Activated B cell treated with CpG ODN at 0.5 μM for 24 hours (primary cell): ENCODE data around the gene NR2F6. TPM values are rescaled to one million over a fixed set of nuclear protein-coding genes. Genes with fewer than 3 reads are reported as not detected.

Experiments used
- ATAC-seq: fragments of 200-7000 bp; cut with Tn5 transposase; one replicate; pipeline ENCODE4 v1.10.0; 2021; ENCODE audit warnings: low read depth, mild to moderate bottlenecking, moderate library complexity
- CTCF ChIA-PET: fragments of 350-600 bp; sonication (Branson Sonifier 250); formaldehyde crosslinking; loops from one replicate; lab custom pipeline; 2021; ENCODE audit warnings: antibody characterized with exemption; lab: Charles Lee
- POLR2A ChIA-PET: fragments of 350-600 bp; sonication (Branson Sonifier 250); formaldehyde crosslinking; loops from one replicate; lab custom pipeline; 2021; ENCODE audit warnings: antibody characterized with exemption; lab: Charles Lee
- DNase-seq: peaks from one replicate; pipeline ENCODE4 v3.0.0; 2022
- H3K27ac Mint-ChIP-seq: one replicate; pipeline ENCODE4 v1.8.0; 2020; ENCODE audit warnings: mixed read lengths
- H3K27me3 Mint-ChIP-seq: one replicate; pipeline ENCODE4 v1.8.0; 2021; ENCODE audit warnings: mixed read lengths
- H3K36me3 Mint-ChIP-seq: one replicate; pipeline ENCODE4 v1.8.0; 2021; ENCODE audit warnings: low read depth, mixed read lengths
- H3K4me1 Mint-ChIP-seq: one replicate; pipeline ENCODE4 v1.8.0; 2021; ENCODE audit warnings: mixed read lengths
- H3K4me3 Mint-ChIP-seq: one replicate; pipeline ENCODE4 v1.8.0; 2020; ENCODE audit warnings: mild to moderate bottlenecking, mixed read lengths
- H3K9me3 Mint-ChIP-seq: one replicate; pipeline ENCODE4 v1.8.0; 2020; ENCODE audit warnings: mixed read lengths
- intact Hi-C: fragments of 100-400 bp; cut with micrococcal nuclease; formaldehyde crosslinking; loops from one replicate; pipeline ENCODE4 v1.15.1; 2024
- total RNA-seq: library from RNA; stranded (reverse); gene quantifications from 2 replicates; pipeline ENCODE4 v1.2.3, GENCODE V29; 2022
- TF ChIP-seq, protein P1 (sequence below): fragments of 200-600 bp; IDR thresholded peaks from one replicate; pipeline ENCODE4 v1.8.0; 2022; ENCODE audit warnings: antibody characterized with exemption, mild to moderate bottlenecking

Gene NR2F6
- total RNA-seq, 1 donor from 2014 or later, result 4.3 TPM

GRCh38 chr19:17235300-17235970 lies 10.3 kb downstream of the NR2F6 start:
- Mint-ChIP-seq H3K27ac (no peak overlapping the region), H3K27me3 (no peaks in the 10 kb centered on the region), H3K4me3 (peak overlapping the region; percentile 82), H3K4me1 (peaks cover 9% of the 10 kb centered on the region), H3K36me3 (peaks cover 7% of the 10 kb centered on the region), H3K9me3 (no peaks in the 10 kb centered on the region)
- peak; percentile 90 for ATAC-seq
- CTCF ChIA-PET, result interaction anchor here (0.6 to 2.7 kb wide), 21 partner anchors 9 to 462 kb away, joined by 3 to 10 read pairs (median 4); partner anchors contain the start of genes ANKLE1, BABAM1, HAUS8 and MYO9B
- TF ChIP-seq, protein P1, sequence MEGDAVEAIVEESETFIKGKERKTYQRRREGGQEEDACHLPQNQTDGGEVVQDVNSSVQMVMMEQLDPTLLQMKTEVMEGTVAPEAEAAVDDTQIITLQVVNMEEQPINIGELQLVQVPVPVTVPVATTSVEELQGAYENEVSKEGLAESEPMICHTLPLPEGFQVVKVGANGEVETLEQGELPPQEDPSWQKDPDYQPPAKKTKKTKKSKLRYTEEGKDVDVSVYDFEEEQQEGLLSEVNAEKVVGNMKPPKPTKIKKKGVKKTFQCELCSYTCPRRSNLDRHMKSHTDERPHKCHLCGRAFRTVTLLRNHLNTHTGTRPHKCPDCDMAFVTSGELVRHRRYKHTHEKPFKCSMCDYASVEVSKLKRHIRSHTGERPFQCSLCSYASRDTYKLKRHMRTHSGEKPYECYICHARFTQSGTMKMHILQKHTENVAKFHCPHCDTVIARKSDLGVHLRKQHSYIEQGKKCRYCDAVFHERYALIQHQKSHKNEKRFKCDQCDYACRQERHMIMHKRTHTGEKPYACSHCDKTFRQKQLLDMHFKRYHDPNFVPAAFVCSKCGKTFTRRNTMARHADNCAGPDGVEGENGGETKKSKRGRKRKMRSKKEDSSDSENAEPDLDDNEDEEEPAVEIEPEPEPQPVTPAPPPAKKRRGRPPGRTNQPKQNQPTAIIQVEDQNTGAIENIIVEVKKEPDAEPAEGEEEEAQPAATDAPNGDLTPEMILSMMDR, result no peak
- intact Hi-C loops, result loop anchor here (1.0 to 2.0 kb wide), 8 partner anchors 9 to 168 kb away; partner anchors contain the start of genes BABAM1, HAUS8, MYO9B and OCEL1
- POLR2A ChIA-PET, result interaction anchor here (0.6 to 4.2 kb wide), 13 partner anchors 9 to 159 kb away, joined by 3 to 25 read pairs (median 4); partner anchors contain the start of genes NR2F6, OCEL1 and USE1
- DNase-seq, result peak; percentile 66

GRCh38 chr19:17234911-17235299 lies 10.8 kb downstream of the NR2F6 start:
- Mint-ChIP-seq H3K27me3 (no peaks in the 10 kb centered on the region), H3K4me3 (peak overlapping the region; percentile 82), H3K4me1 (peaks cover 9% of the 10 kb centered on the region), H3K27ac (no peak overlapping the region), H3K36me3 (peaks cover 7% of the 10 kb centered on the region), H3K9me3 (no peaks in the 10 kb centered on the region)
- TF ChIP-seq, protein P1, result no peak
- peak; percentile 65 for ATAC-seq
- CTCF ChIA-PET, result interaction anchor here (0.9 to 2.7 kb wide), 15 partner anchors 8 to 409 kb away, joined by 3 to 10 read pairs (median 4); partner anchors contain the start of genes ANKLE1, BABAM1, HAUS8 and USE1
- intact Hi-C loops, result loop anchor here (1.0 to 2.0 kb wide), 8 partner anchors 9 to 168 kb away; partner anchors contain the start of genes BABAM1, HAUS8, MYO9B and OCEL1
- POLR2A ChIA-PET, result interaction anchor here (0.6 to 4.2 kb wide), 10 partner anchors 8 to 616 kb away, joined by 3 to 25 read pairs (median 4); partner anchors contain the start of genes OCEL1 and USE1
- peak; percentile 61 for DNase-seq

DNA sequence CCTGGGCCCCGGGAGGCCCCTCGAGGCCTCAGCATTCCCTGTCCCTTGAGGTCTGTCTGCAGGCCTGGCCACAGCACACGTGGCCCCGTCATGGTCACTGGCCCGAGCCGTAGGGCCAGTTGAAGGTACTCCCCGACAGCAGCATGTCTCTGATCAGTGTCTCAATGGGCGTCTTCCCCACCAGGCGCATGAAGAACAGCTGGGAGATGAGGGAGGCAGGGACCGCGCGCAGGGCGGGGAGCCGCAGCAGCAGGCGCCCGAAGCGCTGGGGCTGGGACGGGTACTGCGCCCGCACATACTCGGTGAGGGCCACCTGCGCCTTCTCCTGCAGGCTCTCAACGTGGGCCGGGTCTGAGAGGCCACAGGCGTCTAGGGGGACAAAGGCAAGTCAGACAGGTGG lies 13.5 kb downstream of the NR2F6 start:
- TF ChIP-seq, protein P1, result no peak
- DNase-seq (no peak), ATAC-seq (no peak)
- peaks cover 14% of the 10 kb centered on the region for H3K36me3 Mint-ChIP-seq
- intact Hi-C loops, result no loop called here
- H3K27ac Mint-ChIP-seq, result no peak overlapping the region
- H3K4me3 Mint-ChIP-seq, result no peak overlapping the region
- CTCF ChIA-PET, result no interaction called here
- POLR2A ChIA-PET, result no interaction called here
- no peaks in the 10 kb centered on the region for H3K9me3 Mint-ChIP-seq
- H3K27me3 Mint-ChIP-seq, result no peaks in the 10 kb centered on the region
- peaks cover 12% of the 10 kb centered on the region for H3K4me1 Mint-ChIP-seq

DNA sequence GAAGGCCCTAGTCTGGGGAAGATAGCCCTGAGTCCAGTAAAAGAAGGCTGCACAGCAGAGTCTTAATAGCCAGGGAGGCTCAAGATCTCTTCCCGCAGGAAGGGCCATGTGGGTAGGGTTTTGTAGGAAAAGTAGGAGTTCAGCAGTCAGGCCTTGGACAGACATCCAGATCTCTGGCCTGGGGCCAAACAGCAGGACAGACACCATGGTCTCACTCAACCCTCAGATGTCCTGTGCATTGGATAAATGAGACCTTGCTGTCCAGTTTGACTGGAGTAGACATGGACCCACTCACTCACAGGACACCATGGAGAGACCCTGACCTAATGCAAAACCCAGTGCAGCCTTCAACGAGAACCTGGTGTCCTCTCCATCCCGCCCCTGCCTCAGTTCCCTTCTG lies 15.8 kb downstream of the NR2F6 start:
- Mint-ChIP-seq H3K4me1 (peaks cover 10% of the 10 kb centered on the region), H3K27me3 (no peaks in the 10 kb centered on the region), H3K9me3 (no peaks in the 10 kb centered on the region), H3K27ac (peak overlapping the region; percentile 12), H3K4me3 (no peak overlapping the region), H3K36me3 (peaks cover 16% of the 10 kb centered on the region)
- DNase-seq (no peak), ATAC-seq (no peak)
- ChIA-PET POLR2A (no interaction called here), CTCF (no interaction called here)
- TF ChIP-seq, protein P1, result no peak
- intact Hi-C loops, result loop anchor here (5.0 kb wide), 1 partner anchor 103 kb away; no protein-coding TSS in a partner anchor

DNA sequence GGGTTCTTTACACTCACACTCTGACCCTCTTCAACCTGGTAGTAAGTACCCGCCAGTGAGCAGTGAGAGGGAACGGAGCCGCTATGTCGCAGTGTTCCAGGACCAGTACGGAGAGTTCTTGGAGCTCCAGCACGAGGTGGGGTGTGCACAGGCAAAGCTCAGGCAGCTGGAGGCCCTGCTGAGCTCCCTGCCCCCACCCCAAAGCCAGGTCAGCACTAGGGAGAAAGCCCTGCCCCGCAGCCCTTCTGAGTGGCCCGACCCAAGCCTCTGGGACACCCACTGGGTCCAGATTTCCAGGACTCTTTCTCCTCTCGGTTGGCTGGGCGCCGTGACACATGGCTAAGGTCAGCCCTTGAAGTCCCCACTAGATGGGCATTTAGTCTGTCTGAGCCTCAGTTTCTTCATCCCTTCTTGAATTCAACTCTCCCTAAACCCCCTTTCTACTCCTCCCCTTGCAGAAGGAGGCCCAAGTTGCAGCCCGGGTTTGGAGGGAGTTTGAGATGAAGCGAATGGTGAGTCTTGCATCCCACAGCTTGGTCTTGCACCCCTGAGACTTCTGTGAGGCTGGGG lies 17.8 kb downstream of the NR2F6 start:
- Mint-ChIP-seq H3K9me3 (no peaks in the 10 kb centered on the region), H3K27ac (no peak overlapping the region), H3K4me1 (peaks cover 6% of the 10 kb centered on the region), H3K27me3 (no peaks in the 10 kb centered on the region), H3K4me3 (no peak overlapping the region), H3K36me3 (peaks cover 16% of the 10 kb centered on the region)
- ATAC-seq (no peak), DNase-seq (no peak)
- TF ChIP-seq, protein P1, result no peak
- ChIA-PET CTCF (no interaction called here), POLR2A (interaction anchor here (0.7 to 4.4 kb wide), 4 partner anchors 13 to 103 kb away, joined by 3 to 63 read pairs (median 10); partner anchors contain the start of genes BABAM1 and USE1)
- intact Hi-C loops, result loop anchor here (2.0 to 5.0 kb wide), 2 partner anchors 19 to 101 kb away; no protein-coding TSS in a partner anchor
